K562 (cell line): ENCODE measurements around the gene TMED5. TPM values are rescaled to one million over a fixed set of nuclear protein-coding genes. Genes with fewer than 3 reads are reported as not detected.

Experiments
- BCL6 ChIP-seq: fragments of 250-450 bp; sonication (Bioruptor Pico); IDR thresholded peaks from 2 replicates; pipeline ENCODE4 v1.4.0; 2020
- ELF2 ChIP-seq: fragments of 250-450 bp; sonication (Bioruptor Pico); IDR thresholded peaks from 2 replicates; pipeline ENCODE4 v1.5.0; 2021; ENCODE audit warnings: mild to moderate bottlenecking
- EZH2 ChIP-seq: IDR thresholded peaks from 2 replicates; pipeline ENCODE4 v1.6.1; 2012; ENCODE audit warnings: low read depth, mild to moderate bottlenecking, inconsistent platforms, low read length, borderline replicate concordance
- HDAC3 ChIP-seq: fragments of 450-650 bp; IDR thresholded peaks from 2 replicates; pipeline ENCODE4 v1.6.1; 2018; ENCODE audit warnings: borderline replicate concordance, mild to moderate bottlenecking, moderate library complexity; ENCODE audit not compliant: partially characterized antibody
- KDM2B ChIP-seq: fragments of 250-450 bp; sonication (Bioruptor Pico); IDR thresholded peaks from 2 replicates; pipeline ENCODE4 v1.8.0; 2021; ENCODE audit warnings: mild to moderate bottlenecking, moderate library complexity
- MEIS2 ChIP-seq: fragments of 450-650 bp; IDR thresholded peaks from 2 replicates; pipeline ENCODE4 v1.6.1; 2014; ENCODE audit warnings: mild to moderate bottlenecking; ENCODE audit not compliant: partially characterized antibody
- NFYB ChIP-seq: IDR thresholded peaks from 2 replicates; pipeline ENCODE4 v1.6.1; 2011; ENCODE audit warnings: mild to moderate bottlenecking, moderate library complexity; ENCODE audit not compliant: insufficient read length; ENCODE audit errors: extremely low read depth
- NR3C1 ChIP-seq: sonication (generic); formaldehyde crosslinking; IDR thresholded peaks from 2 replicates; pipeline ENCODE4 v1.8.1; 2022; ENCODE audit warnings: missing genetic modification reagents
- PTRF ChIP-seq: fragments of 450-650 bp; IDR thresholded peaks from 2 replicates; pipeline ENCODE4 v1.6.1; 2016; ENCODE audit warnings: mild to moderate bottlenecking, missing genetic modification characterization, missing compliant biosample characterization
- RHOXF2B ChIP-seq: fragments of 250-450 bp; sonication (Bioruptor Pico); conservative IDR thresholded peaks from 2 replicates; pipeline ENCODE4 v1.5.1; 2021
- SIN3B ChIP-seq: fragments of 450-650 bp; IDR thresholded peaks from 2 replicates; pipeline ENCODE4 v1.6.1; 2017; ENCODE audit warnings: low read depth, mild to moderate bottlenecking, moderate library complexity
- STAG1 ChIP-seq: sonication (generic); formaldehyde crosslinking; IDR thresholded peaks from 2 replicates; pipeline ENCODE4 v1.5.0; 2020; ENCODE audit warnings: missing genetic modification reagents, borderline replicate concordance
- YBX1 ChIP-seq: fragments of 450-650 bp; IDR thresholded peaks from 2 replicates; pipeline ENCODE4 v1.7.1; 2016; ENCODE audit warnings: mild to moderate bottlenecking
- ZNF143 ChIP-seq: sonication (generic); formaldehyde crosslinking; IDR thresholded peaks from 2 replicates; pipeline ENCODE4 v1.9.0; 2022; ENCODE audit warnings: mild to moderate bottlenecking, missing genetic modification reagents
- ZNF197 ChIP-seq: fragments of 200-800 bp; sonication (Bioruptor generic); IDR thresholded peaks from 2 replicates; pipeline ENCODE4 v1.6.1; 2016; ENCODE audit warnings: low read depth, missing genetic modification characterization, missing compliant biosample characterization
- ZNF76 ChIP-seq: fragments of 250-450 bp; sonication (Bioruptor Pico); IDR thresholded peaks from 2 replicates; pipeline ENCODE4 v1.4.0; 2020; ENCODE audit warnings: mild to moderate bottlenecking, moderate library complexity, borderline replicate concordance
- polyA plus RNA-seq, 8 experiments: library from polyadenylated mRNA; depleted of rRNA in 4 of 8; stranded (reverse) in 5 of 8; unstranded in 3 of 8; fragments of >200 nt; fragmentation: Nextera tagmentation in 2 of 8; fragmentation: Illumina TruSeq in 1 of 8; extraction: Ambion mirVana in 2 of 8; extraction: Trizol in 1 of 8; gene quantifications; 2 replicates each; pipeline versions ENCODE4 v1.2.1 to v1.2.3, GENCODE V29; 2011 to 2014; ENCODE audit warnings: inconsistent platforms in 1 of 8, missing spikeins in 1 of 8
- total RNA-seq, 7 experiments: library from RNA; depleted of rRNA in 6 of 7; stranded (reverse); fragments of >200 nt in 6 of 7; fragmentation: Illumina TruSeq in 2 of 7; extraction: Trizol in 2 of 7; gene quantifications; 2 replicates each; pipeline versions ENCODE4 v1.2.1 to v1.2.3, GENCODE V29; 2011 to 2021; ENCODE audit warnings: low replicate concordance in 1 of 7
- TF ChIP-seq, protein P1 (sequence below), 2 experiments: fragments of 450-650 bp; IDR thresholded peaks; 2 replicates each; pipeline ENCODE4 v1.6.1; 2016; ENCODE audit warnings: mild to moderate bottlenecking in 2 of 2, borderline replicate concordance in 1 of 2, low read depth in 1 of 2, moderate library complexity in 1 of 2
- TF ChIP-seq, protein P2 (sequence below): fragments of 450-650 bp; IDR thresholded peaks from 2 replicates; pipeline ENCODE4 v1.7.0; 2016; ENCODE audit warnings: borderline replicate concordance

TMED5 gene
- total and polyA plus RNA-seq, 9 of the 15 experiments (the other 6 are each of a cell fraction or from before 2014, with no cell fraction given) = 28.7 to 83.7 (median 67.2) TPM

DNA sequence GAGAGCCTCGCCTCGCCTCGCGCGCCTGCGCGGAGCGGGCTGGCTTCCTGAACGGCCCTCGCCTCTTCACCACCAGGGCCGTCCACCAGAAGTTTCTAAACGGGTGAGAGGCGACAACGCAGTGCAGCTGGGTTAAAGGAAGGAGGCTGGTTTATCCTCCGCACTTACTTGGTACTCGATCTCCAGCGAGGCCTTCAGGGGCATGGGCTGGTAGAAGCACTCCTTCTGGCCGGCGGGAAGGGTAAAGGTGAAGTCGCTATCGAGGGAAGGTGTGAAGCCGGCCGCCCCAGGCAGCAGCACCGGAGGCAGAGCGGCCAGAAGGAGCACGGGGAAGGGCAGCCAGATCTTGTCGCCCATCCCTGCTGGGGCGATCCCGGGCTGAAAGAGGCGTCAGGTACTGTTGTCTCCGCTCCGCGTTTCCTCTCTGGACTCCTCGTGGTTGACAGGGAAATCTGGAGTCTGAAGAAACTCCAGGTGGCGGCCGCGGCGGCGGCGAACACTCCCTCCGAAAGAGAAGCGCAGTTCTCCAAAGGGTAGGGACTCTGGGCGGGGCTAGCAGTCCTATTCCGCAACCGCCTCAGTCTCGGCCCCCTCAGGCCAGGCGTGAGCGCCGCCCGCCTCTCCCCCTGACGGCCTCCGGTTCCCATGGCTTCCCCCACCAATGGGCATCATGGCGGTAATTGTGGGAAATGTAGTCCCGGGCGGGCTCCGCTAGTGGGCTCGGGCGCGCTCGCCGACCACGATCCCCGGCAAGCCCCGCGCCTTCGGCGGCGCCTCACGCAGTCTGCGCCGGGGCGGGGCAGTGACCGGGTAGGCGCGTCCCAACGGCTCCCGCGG is at the start of gene TMED5 (continued):
- TF ChIP-seq, protein P1, sequence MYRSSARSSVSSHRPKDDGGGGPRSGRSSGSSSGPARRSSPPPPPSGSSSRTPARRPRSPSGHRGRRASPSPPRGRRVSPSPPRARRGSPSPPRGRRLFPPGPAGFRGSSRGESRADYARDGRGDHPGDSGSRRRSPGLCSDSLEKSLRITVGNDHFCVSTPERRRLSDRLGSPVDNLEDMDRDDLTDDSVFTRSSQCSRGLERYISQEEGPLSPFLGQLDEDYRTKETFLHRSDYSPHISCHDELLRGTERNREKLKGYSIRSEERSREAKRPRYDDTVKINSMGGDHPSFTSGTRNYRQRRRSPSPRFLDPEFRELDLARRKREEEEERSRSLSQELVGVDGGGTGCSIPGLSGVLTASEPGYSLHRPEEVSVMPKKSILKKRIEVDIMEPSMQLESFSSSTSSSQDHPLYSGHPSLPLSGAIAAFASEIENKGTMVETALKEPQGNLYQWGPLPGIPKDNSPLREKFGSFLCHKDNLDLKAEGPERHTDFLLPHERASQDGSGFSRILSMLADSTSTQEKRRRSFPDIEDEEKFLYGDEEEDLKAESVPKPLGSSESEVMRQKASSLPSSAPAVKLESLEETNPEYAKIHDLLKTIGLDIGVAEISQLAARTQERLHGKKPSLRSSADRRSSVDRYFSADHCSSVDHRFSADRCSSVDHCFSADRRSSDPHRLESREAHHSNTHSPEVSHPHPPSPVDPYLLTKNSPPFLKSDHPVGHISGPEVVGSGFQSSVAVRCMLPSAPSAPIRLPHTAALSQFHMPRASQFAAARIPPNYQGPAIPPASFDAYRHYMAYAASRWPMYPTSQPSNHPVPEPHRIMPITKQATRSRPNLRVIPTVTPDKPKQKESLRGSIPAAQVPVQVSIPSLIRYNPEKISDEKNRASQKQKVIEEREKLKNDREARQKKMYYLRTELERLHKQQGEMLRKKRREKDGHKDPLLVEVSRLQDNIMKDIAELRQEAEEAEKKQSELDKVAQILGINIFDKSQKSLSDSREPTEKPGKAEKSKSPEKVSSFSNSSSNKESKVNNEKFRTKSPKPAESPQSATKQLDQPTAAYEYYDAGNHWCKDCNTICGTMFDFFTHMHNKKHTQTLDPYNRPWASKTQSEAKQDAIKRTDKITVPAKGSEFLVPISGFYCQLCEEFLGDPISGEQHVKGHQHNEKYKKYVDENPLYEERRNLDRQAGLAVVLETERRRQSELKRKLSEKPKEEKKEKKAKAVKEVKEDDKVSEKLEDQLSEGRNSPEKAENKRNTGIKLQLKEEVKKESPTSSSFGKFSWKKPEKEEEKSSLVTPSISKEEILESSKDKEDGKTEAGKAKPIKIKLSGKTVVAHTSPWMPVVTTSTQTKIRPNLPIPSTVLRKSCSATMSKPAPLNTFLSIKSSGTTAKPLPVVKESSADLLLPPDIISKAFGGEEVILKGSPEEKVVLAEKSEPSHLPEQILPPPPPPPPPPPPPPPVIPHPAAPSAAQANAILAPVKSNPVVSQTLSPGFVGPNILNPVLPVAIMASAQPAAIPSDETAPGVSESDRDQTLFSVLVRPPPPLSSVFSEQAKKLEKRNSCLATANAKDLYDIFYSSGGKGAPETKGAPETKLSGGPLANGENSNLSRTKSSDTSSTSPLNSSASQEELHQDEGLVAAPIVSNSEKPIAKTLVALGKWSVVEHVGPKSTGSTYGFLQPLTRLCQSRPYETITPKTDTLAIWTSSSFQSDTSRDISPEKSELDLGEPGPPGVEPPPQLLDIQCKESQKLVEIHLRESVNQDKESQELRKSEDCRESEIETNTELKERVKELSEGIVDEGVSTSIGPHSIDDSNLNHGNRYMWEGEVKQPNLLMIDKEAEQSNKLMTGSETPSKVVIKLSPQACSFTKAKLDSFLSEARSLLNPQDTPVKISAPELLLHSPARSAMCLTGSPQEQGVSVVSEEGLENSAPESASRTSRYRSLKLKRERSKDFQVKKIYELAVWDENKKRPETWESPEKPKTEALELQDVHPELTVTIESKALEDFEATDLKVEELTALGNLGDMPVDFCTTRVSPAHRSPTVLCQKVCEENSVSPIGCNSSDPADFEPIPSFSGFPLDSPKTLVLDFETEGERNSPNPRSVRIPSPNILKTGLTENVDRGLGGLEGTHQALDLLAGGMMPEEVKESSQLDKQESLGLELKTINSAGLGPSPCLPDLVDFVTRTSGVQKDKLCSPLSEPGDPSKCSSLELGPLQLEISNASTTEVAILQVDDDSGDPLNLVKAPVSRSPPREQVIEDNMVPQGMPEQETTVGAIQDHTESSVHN (IDR thresholded peaks at IDR 0.05; ENCODE audit: borderline replicate concordance in 1 of 2, low read depth in 1 of 2) = no peak
- TF ChIP-seq STAG1 (no peak), ELF2 (CRISPR knock-in tag) (peak; percentile 27; the same call in 1 of the 2 replicates), ZNF197 (CRISPR knock-in tag) (no peak), BCL6 (CRISPR knock-in tag) (no peak), NR3C1 (no peak), RHOXF2B (CRISPR knock-in tag) (0 out of 2 replicates have a peak, but pooled peaks have one; percentile 60), NFYB (peak; percentile 36), HDAC3 (no peak), ZNF76 (CRISPR knock-in tag) (no peak), YBX1 (no peak), PTRF (no peak), SIN3B (no peak), KDM2B (CRISPR knock-in tag) (no peak), ZNF143 (CRISPR knock-in tag) (peak; percentile 93), EZH2 (no peak), MEIS2 (peak; percentile 1)
- TF ChIP-seq, protein P2, sequence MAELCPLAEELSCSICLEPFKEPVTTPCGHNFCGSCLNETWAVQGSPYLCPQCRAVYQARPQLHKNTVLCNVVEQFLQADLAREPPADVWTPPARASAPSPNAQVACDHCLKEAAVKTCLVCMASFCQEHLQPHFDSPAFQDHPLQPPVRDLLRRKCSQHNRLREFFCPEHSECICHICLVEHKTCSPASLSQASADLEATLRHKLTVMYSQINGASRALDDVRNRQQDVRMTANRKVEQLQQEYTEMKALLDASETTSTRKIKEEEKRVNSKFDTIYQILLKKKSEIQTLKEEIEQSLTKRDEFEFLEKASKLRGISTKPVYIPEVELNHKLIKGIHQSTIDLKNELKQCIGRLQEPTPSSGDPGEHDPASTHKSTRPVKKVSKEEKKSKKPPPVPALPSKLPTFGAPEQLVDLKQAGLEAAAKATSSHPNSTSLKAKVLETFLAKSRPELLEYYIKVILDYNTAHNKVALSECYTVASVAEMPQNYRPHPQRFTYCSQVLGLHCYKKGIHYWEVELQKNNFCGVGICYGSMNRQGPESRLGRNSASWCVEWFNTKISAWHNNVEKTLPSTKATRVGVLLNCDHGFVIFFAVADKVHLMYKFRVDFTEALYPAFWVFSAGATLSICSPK = no peak
